PC-9 (cell line): Measurements from ENCODE around the gene NMNAT3.

ENCODE experiments used
- EZH2 ChIP-seq: fragments of 200-600 bp; sonication (generic); IDR thresholded peaks from 2 replicates; pipeline ENCODE4 v1.8.0; 2017; ENCODE audit warnings: antibody characterized with exemption, low read depth
- TF ChIP-seq, protein P1 (sequence below): fragments of 200-600 bp; sonication (generic); conservative IDR thresholded peaks from 2 replicates; pipeline ENCODE4 v1.6.1; 2017; ENCODE audit warnings: mixed run types, antibody characterized with exemption, mild to moderate bottlenecking, moderate library complexity

DNA sequence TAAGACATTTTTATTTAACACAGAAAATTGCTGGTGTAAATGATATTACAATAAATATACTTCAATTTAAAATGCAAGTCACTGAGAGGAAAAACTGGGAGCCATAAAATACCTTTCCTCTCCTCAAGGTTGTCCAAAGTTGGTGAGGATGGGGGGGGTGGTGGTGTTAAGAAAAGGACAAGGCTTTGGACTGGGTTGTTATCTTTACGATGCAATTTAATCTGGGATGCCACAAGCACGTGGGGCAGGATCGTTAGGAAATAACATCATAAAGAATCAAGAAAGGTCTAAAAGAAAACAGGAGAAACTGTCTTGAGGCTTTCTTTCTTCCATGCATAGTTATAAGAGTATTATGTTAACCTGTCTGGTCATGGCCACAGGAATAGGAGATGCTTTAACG, 66.9 kb downstream of the NMNAT3 start:
- TF ChIP-seq, protein P1, sequence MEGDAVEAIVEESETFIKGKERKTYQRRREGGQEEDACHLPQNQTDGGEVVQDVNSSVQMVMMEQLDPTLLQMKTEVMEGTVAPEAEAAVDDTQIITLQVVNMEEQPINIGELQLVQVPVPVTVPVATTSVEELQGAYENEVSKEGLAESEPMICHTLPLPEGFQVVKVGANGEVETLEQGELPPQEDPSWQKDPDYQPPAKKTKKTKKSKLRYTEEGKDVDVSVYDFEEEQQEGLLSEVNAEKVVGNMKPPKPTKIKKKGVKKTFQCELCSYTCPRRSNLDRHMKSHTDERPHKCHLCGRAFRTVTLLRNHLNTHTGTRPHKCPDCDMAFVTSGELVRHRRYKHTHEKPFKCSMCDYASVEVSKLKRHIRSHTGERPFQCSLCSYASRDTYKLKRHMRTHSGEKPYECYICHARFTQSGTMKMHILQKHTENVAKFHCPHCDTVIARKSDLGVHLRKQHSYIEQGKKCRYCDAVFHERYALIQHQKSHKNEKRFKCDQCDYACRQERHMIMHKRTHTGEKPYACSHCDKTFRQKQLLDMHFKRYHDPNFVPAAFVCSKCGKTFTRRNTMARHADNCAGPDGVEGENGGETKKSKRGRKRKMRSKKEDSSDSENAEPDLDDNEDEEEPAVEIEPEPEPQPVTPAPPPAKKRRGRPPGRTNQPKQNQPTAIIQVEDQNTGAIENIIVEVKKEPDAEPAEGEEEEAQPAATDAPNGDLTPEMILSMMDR, result no peak
- TF ChIP-seq EZH2, result no peak
